Fibroblast of peridontal ligament (primary cell): ENCODE results near the gene MYH15.

Source experiments
- DNase-seq: peaks from one replicate; pipeline ENCODE4 v3.0.0-alpha.2; 2010; ENCODE audit errors: extremely low read depth

MYH15 gene

GRCh38 chr3:108415661-108416060 lies 94.7 kb downstream of the MYH15 start:
- DNase-seq, result no peak

- no peak for DNase-seq
Observed at GRCh38 chr3:108414007-108414406, 96.4 kb downstream of the MYH15 start.

GRCh38 chr3:108412121-108412750 lies 98.2 kb downstream of the MYH15 start:
- DNase-seq, result no peak

- DNase-seq, result no peak
Observed at GRCh38 chr3:108410531-108410984, 99.8 kb downstream of the MYH15 start.

- no peak for DNase-seq
Observed at GRCh38 chr3:108409800-108410178, 100.6 kb downstream of the MYH15 start.

- DNase-seq, result no peak
Observed at GRCh38 chr3:108408883-108409799, 101.3 kb downstream of the MYH15 start.

GRCh38 chr3:108407886-108408285 lies 102.5 kb downstream of the MYH15 start:
- DNase-seq, result no peak

- peak; percentile 71 for DNase-seq
Observed at GRCh38 chr3:108406661-108407206, 103.7 kb downstream of the MYH15 start.

GRCh38 chr3:108406063-108406660 lies 104.2 kb downstream of the MYH15 start:
- peak; percentile 61 for DNase-seq

- DNase-seq, result no peak
Observed at GRCh38 chr3:108404368-108404767, 106.0 kb downstream of the MYH15 start.

- peak; percentile 20 for DNase-seq
Observed at GRCh38 chr3:108403686-108404345, 106.6 kb downstream of the MYH15 start.

GRCh38 chr3:108403198-108403597 lies 107.2 kb downstream of the MYH15 start:
- no peak for DNase-seq

GRCh38 chr3:108401836-108402235 lies 108.6 kb downstream of the MYH15 start:
- DNase-seq, result no peak

- DNase-seq, result no peak
Observed at GRCh38 chr3:108398510-108398909, 111.9 kb downstream of the MYH15 start.

- no peak for DNase-seq
Observed at GRCh38 chr3:108396336-108396735, 114.1 kb downstream of the MYH15 start.

- no peak for DNase-seq
Observed at GRCh38 chr3:108394563-108394962, 115.8 kb downstream of the MYH15 start.

GRCh38 chr3:108394016-108394415 lies 116.4 kb downstream of the MYH15 start:
- DNase-seq, result no peak

GRCh38 chr3:108393128-108393900 lies 117.1 kb downstream of the MYH15 start:
- no peak for DNase-seq

GRCh38 chr3:108391917-108392593 lies 118.3 kb downstream of the MYH15 start:
- peak; percentile 54 for DNase-seq

GRCh38 chr3:108389372-108389771 lies 121.0 kb downstream of the MYH15 start:
- DNase-seq, result no peak
